GM12892 (cell line): ENCODE measurements around the gene GIPC3. TPM values are rescaled to one million over a fixed set of nuclear protein-coding genes. Genes with fewer than 3 reads are reported as not detected.

Experiments used
- DNase-seq: peaks from one replicate; pipeline ENCODE4 v3.0.0; 2011; ENCODE audit not compliant: insufficient read length
- FAIRE-seq: peaks from 2 replicates; lab custom pipeline; 2011; peaks lifted over from hg19 to GRCh38; lab: Jason Lieb, UNC
- POLR2A ChIP-seq: IDR thresholded peaks from 2 replicates; pipeline ENCODE4 v1.6.1; 2011; ENCODE audit warnings: low read depth, low read length, control low read depth
- POLR2AphosphoS5 ChIP-seq: IDR thresholded peaks from 2 replicates; pipeline ENCODE4 v1.6.1; 2011; ENCODE audit warnings: low read depth, low read length, control low read depth
- TAF1 ChIP-seq: IDR thresholded peaks from 2 replicates; pipeline ENCODE4 v1.6.1; 2011; ENCODE audit warnings: low read depth, mild to moderate bottlenecking, control low read depth, low read length, borderline replicate concordance
- polyA plus RNA-seq: library from polyadenylated mRNA; unstranded; fragments of >200 nt; gene quantifications from one replicate; pipeline ENCODE4 v1.2.1, GENCODE V29; 2012; ENCODE audit warnings: missing spikeins, inconsistent platforms; ENCODE audit not compliant: missing spikeins

Gene GIPC3, protein sequence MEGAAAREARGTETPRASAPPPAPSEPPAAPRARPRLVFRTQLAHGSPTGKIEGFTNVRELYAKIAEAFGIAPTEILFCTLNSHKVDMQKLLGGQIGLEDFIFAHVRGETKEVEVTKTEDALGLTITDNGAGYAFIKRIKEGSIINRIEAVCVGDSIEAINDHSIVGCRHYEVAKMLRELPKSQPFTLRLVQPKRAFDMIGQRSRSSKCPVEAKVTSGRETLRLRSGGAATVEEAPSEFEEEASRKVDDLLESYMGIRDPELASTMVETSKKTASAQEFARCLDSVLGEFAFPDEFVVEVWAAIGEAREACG
- not detected for polyA plus RNA-seq

DNA sequence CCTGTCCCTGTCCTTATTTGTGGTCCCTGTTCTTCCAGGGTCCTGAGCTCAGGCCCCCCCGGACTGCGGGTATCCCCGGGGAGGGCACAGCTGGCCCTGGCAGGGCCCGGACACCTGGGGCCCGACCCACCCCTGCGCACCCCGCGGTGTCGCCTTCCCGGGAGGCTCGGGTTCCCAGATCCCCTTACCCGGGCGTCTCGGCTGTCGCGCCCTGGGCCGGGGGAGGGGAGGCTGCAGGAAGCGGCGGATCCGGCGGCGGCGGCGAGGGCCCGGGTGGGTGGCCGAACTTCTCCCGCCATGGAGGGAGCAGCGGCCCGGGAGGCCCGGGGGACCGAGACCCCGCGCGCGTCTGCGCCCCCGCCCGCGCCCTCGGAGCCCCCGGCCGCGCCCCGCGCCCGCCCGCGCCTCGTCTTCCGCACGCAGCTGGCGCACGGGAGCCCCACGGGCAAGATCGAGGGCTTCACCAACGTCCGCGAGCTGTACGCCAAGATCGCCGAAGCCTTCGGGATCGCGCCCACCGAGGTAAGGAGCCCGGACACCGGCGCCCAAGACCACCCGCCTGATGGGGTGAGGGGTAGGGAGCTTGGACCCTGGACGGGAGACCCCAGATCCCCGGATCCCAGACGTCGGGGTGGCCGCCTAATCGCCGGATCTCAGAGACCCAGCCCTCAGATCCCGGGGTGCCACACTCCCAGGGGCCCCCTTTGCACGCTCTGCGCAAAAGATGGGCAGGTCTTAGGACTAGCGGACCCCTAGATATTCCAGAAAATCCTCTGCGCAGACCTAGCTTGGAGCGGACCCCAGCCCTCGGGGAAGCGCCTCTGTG is at the start of gene GIPC3:
GIPC3 (plus strand) TSS at position 178 of the 826 bp plus-strand sequence; CDS start at position 298, 120 bp downstream.
- TF ChIP-seq POLR2A (no peak), TAF1 (no peak), POLR2AphosphoS5 (no peak)
- DNase-seq: no peak
- no peak for FAIRE-seq

DNA sequence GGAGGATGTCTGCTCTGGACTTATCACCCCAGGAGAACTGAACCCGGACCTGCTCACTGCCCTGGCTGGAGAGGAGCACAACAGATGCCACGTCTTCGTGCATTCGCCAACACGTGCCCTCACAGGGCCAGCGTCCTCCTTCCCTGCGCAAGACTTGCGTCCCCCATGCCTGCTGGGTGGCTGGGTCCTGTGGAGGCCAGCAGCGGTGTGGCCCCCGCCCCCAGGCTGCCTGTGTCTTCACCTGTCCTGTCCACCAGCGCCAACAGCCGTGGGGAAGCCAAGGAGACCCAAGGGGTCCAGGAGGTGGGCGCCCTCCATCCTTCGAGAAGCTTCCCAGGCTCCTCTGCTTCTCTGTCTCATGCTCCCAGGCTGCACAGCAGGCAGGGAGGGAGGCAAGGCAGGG is 49.7 kb upstream of the GIPC3 start:
- FAIRE-seq (no peak), DNase-seq (no peak)
- no peak for TF ChIP-seq POLR2A
- TF ChIP-seq TAF1: no peak
- no peak for TF ChIP-seq POLR2AphosphoS5

GRCh38 chr19:3535981-3536380 is 49.3 kb upstream of the GIPC3 start:
- DNase-seq (no peak), FAIRE-seq (no peak)
- no peak for TF ChIP-seq POLR2AphosphoS5
- TF ChIP-seq POLR2A: no peak

GRCh38 chr19:3536429-3537100 is 48.7 kb upstream of the GIPC3 start:
- TF ChIP-seq POLR2AphosphoS5: no peak
- no peak for TF ChIP-seq TAF1
- TF ChIP-seq POLR2A: no peak
- DNase-seq (no peak), FAIRE-seq (no peak)

DNA sequence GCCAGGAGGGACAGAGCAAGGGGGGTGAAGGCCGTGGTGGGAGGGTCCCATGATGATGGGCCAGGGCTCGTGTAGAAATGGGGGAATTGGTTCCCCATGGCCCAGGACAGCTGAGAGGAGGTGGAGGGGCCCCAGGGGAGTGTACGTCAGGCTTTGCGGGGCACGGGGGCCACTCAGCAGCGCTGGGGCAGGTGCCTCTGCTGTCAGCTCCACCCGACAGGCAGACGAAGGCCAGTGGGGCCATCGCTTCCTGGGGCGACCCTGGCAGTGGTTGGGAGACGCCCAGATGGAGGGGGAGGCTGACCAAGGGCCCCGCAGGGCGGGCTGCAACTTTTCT is 48.2 kb upstream of the GIPC3 start:
- TF ChIP-seq TAF1 (no peak), POLR2AphosphoS5 (no peak), POLR2A (no peak)
- FAIRE-seq (no peak), DNase-seq (no peak)

DNA sequence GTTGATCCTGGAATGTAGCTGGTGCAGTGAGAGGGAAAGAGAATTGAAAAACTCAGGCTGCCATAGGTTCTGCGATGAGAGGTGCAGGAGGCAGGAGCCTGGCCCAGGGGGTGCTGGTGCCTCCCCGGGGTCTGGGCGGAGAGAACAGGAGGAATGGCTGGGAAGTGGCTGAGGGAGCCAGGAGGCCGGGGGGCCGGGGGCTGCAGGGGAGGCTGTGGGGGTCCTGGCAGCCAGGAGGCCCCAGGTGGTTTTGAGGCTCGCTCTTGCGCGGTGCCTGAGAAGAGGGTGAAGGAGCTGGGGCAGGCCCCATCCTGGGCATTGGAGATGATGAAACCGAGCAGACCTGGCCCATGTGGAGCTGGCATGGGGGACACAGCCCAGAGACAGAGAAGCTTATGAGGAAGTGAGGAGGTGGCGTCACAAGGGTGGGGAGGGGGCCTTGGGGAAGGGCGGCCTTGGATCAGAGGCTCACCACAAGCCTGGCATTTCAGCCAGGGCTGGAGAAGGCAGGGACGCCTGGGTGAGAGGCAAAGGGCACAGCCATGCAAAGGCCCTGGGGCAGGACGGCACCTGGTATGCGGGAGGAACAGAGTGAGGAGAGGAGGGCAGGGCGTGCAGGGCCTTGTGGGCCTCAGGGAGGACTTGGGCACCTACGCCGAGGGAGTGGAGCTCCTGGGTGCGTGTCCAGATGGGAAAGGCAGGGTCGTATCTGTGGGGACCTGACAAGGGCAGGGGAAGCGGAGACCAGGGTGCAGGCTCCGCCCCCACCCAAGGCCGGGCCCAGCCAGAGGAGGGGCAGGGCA is 47.6 kb upstream of the GIPC3 start:
- FAIRE-seq: no peak
- no peak for DNase-seq

GRCh38 chr19:3538258-3538929 is 46.9 kb upstream of the GIPC3 start:
- no peak for FAIRE-seq
- TF ChIP-seq TAF1 (no peak), POLR2A (no peak), POLR2AphosphoS5 (no peak)

More for the DNA sequence above, 47.6 kb upstream of the GIPC3 start:
- no peak for TF ChIP-seq TAF1
- TF ChIP-seq POLR2AphosphoS5: no peak
- no peak for TF ChIP-seq POLR2A

DNA sequence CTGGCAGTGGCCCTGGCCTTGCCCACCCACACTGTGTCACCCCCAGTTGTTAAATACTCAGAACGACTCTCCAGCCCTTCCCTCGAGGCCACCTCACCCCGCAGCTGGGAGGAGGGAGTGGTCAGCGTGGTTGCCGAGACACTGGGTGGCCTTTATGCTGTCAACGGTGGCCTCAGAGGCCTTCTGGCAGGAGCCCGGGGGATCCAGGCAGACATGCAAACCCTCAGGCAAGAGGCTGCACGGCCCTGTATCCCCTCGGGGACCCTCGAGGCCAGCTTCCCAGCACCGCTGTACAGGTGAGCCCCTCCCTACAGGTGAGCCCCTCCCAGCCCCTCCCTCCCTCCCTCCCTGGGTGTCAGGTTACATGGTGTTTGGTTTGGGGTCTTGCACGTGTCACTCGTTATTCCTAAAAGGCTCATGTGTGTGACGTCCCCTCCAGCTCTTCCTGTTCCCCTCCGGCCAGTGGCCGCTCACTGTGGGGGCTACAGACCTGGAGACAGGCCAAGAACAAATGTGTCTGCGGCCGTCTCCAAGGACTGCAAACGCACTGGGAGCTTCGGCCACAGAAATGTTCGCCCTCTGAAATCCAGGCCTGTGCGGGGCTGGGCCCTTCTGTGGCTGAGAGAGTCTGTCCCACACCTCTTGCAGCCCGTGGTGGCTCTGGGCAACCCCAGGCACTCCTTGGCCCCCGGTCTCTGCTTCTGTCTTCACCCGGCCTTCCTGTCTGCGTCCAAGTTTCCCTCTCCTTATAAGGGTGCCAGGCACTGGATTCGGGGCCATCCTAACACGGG is 46.1 kb upstream of the GIPC3 start, which contains the start of gene TEKTIP1:
TEKTIP1 (plus strand) TSS at position 210 of the 791 bp plus-strand sequence; CDS start at position 214, 4 bp downstream.
- DNase-seq: no peak
- FAIRE-seq: no peak
- TF ChIP-seq POLR2AphosphoS5 (no peak), POLR2A (no peak), TAF1 (no peak)

More at GRCh38 chr19:3538258-3538929, 46.9 kb upstream of the GIPC3 start:
- DNase-seq: no peak

- DNase-seq (no peak), FAIRE-seq (no peak)
- TF ChIP-seq POLR2AphosphoS5 (no peak), TAF1 (no peak), POLR2A (no peak)
These were observed 45.5 kb upstream of the GIPC3 start for GRCh38 chr19:3539756-3540118.
